ENCODE measurements around the gene CCR8.
"Not testable (repeated sequence)": the region's sequence is repeated elsewhere in the genome, so short reads cannot be mapped to it uniquely, and the experiment has no call there.

Gene CCR8

DNA sequence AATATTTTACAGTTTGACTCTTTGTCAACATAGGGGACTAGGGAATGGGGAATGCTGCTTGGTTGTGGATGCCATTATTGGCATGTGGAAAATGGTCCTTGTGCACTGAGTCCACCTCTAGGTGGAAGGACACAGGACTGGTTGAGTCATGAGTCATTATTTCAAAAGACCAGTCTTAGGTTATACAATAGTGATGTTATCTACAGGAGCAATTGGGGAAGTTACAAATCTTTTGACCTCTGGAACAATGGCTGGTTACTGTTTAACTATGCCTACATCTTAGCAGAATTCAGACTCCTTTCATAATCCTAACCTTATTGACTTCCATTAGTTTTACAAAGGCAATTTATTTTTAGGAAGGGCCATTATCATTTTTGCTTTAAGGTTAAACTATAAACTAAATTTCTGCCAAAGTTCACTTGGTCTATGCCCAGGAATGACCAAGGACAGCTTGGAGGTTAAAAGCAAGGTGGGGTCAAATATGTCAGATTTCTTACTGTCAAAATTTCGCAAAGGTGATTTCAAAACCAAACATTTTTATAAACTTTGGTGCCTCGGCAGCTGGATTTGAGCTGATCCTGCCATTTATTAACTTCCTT is 11.8 kb upstream of the CCR8 start:
- no peak for DNase-seq

DNA sequence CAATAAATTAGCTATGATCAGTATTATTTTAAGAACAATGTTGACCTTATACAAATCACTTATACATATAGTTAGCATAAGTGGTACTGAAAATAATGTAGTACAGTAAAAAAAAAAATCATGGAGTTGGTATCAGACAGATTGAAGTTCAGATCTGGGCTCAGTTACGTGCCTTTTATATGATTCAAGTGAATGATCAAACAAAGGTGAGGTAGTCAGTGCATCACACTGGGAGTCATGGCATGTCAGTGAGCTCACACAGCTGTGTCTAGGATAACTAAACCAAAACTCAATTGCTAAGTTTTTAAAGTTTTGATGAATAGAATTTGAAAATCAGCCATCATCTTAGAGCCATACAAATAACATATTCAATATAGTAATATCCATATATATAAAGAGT is 11.2 kb upstream of the CCR8 start:
- no peak for DNase-seq

DNA sequence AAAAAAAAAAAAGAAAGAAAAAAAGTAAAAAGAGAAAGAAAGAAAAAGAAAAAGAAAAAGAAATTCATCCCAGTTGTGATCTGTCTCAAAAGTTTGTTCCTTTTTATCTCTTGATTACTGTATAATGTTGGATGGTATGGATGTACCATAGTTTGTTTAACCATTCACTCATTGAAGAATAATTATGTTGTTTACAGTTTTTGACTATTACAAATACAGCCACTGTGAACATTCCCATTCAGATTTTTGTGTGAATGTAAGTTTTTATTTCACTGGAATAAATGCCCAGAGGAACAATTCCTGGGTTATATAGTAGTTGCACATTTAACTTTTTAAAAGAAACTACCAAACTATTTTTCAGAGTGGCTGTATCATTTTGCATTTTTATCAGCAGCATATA is 10.3 kb upstream of the CCR8 start:
- no peak for DNase-seq

DNA sequence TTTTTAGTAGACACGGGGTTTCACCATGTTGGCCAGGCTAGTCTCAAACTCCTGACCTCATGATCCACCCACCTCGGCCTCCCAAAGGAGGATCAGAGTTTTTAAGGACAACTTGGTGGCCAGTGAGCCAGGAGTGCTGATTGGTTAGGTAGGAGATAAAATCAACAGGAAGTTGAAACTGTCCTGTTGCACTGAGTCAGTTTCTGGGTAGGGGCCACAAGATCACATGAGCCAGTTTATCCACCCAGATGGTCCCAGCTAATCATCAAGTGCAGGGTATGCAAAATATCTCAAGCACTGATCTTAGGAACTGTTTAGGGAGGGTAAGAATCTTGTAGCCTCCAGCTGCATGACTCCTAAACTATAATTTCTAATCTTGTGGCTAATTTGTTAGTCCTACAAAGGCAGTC is 7.9 kb upstream of the CCR8 start:
- not testable (repeated sequence) for DNase-seq

DNA sequence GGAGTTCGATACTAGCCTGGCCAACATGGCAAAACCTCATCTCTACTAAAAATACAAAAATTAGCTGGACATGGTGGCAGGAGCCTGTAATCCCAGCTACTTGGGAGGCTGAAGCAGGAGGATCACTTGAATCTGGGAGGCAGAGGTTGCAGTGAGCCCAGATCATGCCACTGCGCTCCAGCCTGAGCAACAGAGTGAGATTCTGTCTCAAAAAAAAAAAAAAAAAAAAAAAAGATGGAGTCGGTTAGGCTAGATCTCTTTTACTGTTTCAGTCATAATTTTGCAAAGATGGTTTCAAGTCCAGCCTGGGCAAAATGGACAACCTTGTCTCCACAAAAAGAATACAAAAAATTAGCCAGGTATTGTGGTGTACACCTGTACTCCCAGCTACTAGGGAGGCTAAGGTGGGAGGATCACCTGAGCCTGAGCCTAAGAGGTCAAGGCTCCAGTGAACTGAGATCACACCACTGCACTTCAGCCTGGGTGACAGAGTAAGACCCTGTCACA is 7.2 kb upstream of the CCR8 start:
- DNase-seq: not testable (repeated sequence)

DNA sequence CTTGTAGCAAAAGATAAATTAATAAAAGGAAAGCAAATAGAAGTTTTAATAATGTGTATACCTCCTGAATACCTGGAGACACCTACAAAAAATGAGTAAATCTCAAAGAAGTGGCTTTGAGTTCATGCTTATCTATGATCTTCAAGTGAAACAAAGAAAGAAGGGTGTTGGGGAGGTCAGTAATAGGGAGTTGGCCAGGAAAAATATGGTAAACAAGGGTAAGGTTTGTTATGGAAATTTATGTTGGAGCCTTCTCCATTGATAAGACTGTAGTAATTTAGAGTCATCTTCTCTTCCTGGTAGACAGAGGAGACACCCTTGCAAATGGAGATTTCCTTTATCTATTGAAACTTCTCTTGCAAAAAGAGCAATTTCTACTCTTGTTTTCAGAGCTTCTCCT is 6.6 kb upstream of the CCR8 start:
- no peak for DNase-seq

DNA sequence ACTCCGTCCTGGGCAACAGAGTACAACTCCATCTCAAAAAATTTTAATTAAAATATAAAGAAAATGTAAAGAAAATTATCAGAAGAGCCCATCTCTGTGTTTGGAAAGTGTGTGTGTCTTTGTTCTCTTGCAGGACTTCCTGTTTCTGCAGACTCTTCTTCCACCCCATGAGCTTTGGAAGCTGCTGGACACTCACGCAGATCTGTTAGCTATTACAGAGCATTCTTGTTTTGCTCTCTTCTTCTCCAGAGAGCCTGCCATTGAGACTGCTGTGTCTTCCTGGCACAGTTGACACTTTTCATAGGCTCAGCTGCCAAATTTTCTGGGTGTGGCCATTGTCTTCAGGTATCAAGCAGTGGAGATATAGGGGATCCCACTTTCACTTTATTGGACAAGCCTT is 6.0 kb upstream of the CCR8 start:
- no peak for DNase-seq

DNA sequence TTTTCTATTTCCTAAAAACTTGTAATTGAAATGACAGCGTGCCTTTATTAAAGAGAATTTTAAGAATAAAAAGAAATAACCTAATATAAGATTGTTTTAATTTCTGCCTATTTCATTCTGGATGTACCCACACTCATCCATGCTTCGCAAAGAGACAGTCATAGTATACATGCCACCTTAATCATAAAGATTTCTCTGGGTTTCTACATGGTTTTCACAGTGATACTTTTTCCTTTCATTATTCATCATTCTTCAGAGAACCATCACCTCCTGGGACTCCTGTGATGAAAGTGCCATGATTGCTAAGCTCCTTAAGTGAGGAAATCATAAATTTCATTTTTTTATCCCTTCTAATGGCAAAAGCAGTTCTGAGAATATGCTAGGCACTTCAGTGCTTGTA is 4.3 kb upstream of the CCR8 start:
- no peak for DNase-seq

DNA sequence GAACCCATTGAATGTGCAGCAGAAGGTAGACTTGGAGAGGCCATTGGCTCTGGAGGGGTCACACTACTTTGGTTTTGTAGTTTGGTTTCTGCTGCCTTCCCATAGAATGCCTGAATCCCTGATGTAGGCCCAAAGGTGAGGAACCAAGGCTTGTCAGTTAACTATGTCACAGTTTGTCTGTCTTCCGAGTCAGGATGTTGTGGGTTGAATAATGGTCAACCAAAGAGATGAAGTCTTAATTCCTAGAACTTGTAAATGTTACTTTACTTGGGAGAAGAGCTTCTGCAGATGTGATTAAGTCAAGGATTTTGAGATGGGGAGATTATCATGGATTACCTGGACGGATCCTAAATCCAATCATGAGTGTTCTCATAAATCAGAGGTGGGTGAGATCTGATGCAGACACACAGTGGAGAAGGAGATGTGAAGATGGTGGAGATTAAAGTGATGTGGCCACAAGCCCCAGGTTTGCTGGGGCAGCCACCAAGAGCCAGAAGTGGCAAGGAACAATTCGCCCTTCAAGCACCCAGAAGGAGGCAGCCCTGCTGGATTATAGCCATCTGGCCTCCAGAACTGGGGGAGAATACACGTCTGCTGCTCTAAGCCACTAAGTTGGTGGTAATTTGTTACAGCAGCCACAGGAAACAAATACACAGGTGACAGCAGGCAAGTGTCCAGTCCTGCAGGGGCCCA is 2.3 kb upstream of the CCR8 start:
- no peak for DNase-seq

DNA sequence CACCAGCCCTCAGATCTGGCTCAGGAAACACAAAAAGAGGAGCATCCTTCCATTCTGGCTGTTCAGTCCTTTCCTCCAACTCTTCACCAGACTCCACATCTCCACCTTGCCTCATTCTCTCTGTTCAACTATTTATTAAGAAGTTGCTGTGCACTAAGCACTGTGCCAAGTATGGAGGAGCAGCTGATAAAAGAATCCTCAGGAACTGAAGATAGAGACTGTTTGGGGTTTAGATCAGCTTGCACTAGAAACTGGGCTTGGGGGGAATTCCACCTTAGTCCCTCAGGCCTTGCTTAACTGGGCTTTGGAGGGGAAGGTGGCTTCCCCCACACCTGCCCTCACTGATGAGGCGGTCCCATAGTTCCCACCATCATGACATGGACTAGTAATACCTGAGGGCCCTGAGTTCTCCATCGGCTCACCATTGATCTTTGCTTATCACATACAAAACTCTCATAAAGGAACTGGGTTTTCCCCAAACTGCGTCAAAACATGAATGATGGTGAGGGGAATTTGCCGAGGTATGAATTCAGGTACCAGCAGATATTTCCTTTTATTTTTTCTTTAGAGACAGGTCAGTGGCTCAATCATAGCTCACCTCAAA is 1.7 kb upstream of the CCR8 start:
- no peak for DNase-seq

DNA sequence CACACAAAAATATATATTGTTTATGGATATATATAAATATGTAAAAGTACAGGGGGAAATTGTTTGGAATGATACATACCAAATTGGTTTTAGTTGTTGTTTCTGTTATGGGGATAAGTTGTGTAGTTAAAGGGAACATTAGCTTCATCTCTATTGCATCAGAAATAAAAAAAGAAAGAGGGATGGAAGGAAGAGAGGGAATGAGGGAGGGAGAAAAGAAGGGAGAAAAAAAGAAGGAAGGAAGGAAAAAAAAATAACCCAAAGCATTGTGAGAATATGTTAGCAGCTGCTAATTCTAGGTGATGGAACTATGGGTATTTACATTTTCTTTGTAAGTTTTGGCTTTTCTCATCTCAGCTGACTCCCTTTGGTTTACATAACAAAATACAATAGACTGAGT is 1.3 kb downstream of the CCR8 start:
- no peak for DNase-seq

DNA sequence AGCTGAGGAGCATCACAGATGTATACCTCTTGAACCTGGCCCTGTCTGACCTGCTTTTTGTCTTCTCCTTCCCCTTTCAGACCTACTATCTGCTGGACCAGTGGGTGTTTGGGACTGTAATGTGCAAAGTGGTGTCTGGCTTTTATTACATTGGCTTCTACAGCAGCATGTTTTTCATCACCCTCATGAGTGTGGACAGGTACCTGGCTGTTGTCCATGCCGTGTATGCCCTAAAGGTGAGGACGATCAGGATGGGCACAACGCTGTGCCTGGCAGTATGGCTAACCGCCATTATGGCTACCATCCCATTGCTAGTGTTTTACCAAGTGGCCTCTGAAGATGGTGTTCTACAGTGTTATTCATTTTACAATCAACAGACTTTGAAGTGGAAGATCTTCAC is 3.0 kb downstream of the CCR8 start:
- no peak for DNase-seq

DNA sequence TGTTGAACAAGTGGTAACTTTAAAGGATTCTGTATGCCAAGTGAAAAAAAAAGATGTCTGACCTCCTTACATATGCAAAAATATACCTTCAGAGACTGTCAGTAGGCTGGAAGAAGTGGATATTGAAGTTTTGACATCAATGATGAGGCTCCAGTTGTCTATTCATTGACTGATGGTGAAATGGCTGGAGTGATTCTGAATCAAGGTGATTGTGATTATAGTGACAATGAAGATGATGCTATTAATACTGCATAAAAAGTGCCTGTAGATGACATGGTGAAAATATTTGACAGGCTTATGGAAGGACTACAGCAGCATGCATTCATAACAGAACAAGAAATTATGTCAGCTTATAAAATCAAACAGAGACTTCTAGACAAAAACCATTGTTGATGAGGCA is 4.1 kb downstream of the CCR8 start:
- DNase-seq: no peak

DNA sequence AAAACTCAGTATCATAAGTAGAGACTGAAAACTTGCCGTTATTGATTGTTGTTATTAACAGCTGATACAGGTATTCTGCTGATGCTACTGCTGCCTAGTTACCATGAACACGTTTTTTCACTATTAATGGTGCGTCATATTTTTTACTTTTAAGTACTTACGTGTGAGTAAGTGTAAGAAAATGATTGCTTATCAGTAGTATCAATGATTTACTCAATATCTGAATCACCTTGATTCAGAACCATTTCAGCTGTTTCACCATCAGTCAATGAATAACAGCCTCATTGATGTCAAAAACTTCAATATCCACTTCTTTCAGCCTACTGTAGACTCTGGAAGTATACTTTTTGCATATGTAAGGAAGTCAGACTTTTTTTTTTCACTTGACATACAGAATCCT is 4.7 kb downstream of the CCR8 start:
- DNase-seq: no peak

DNA sequence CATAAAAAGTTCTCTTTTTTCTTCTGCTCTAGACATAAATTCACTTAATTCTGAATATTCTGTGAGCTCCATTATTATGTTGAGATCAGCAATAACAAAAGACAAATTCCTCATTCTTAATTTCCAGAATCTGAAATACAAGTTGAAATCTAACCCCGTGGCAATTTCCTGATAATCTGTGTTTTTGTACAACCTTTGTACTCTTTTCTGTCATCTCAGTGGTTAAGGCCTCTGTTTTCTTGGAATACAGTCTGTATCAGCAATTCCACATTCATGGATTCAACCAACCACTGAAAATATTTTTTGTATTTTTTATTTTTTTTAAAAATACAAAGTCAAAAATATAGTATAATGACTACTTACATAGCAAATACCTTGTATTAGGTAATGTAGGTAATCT is 8.7 kb downstream of the CCR8 start:
- no peak for DNase-seq

DNA sequence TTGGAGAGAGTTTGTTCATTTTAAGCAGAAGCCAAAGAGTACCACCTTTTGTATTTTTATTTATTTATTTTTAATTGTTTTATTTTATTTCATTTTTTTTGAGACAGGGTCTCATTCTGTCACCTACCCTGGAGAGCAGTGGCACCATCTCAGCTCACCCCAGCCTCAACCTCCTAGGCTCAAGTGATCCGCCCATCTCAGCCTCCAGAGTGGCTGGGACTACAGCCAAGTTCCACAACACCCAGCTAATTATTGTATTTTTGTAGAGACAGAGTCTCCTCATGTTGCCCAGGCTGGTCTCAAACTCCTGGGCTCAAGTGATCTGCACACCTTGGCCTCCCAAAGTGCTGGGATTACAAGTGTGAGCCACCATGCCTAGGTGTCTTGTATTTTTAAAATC is 9.6 kb downstream of the CCR8 start:
- DNase-seq: no peak

DNA sequence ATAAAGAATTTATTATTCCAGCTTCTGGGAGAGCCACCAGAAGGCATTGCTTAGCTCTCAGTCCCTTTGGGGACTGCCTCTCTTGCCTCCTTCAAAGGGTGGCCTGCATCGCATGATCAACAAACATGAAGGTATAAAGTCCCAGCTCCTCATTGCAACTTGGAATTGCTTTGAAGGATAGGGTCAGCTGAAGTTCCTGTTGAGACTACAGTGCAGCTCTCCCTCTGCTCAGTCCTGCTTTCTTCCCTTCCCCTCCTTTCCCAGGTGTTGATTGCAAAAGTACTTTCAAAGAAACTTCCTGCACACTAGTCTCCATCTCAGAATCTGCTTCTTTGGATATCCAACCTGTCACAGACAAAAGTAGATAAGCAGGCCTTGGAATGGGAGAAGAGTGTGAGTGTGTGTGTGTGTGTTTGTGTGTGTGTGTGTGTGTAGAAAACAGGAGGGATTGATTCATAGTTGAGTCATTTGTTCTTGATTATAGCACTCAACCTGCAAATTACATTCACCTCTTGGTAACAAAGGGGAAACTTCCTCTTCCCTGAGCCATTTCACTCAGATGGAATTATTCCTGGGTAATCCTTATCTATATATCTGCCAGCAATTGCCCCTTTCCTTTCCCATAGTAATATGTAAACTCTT is 13.7 kb downstream of the CCR8 start:
- no peak for DNase-seq

DNA sequence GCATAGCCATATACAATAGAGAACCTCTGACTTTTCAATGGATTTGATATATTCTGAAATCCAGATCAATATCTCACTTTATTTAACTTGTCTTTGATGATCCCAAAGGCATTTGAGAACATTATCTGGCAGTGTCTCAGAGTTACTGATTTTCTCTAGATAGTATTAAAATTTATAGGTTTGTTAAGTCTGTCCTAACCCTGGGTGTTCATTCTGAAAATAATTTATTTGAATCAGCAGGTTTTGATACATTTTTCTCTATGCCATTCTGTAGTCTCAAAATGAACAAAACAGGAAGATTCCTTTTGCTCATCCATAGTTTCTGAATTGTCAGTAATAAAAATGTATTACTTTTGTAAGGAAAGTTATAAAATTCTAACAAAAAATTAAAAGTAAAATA is 14.3 kb downstream of the CCR8 start:
- DNase-seq: no peak

DNA sequence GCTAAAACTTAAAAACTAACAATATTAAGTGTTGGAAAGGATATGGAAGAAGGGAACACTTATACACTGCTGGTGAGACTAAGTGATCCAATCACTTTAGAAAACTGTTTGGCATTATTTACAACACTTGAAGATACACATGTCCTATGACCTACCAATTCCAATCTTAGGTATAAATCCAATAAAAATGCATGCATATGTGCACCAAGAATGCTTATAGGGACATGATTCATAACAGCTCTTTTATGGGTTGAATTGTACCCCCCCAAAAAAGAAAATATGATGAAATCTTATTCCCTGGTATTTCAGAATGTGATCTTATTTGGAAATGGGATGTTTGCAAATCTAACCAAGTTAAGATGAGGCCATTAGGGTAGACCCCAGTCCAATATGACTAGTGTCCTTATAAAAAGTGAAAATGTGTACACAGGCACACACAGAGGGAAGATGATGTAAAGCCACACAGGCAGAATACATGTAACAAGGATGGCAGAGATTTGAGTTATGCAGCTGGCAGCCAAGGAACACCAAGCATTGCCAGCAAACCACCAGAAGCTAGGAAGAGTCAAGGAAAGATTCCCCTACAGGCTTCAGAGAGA is 15.3 kb downstream of the CCR8 start:
- DNase-seq: no peak

DNA sequence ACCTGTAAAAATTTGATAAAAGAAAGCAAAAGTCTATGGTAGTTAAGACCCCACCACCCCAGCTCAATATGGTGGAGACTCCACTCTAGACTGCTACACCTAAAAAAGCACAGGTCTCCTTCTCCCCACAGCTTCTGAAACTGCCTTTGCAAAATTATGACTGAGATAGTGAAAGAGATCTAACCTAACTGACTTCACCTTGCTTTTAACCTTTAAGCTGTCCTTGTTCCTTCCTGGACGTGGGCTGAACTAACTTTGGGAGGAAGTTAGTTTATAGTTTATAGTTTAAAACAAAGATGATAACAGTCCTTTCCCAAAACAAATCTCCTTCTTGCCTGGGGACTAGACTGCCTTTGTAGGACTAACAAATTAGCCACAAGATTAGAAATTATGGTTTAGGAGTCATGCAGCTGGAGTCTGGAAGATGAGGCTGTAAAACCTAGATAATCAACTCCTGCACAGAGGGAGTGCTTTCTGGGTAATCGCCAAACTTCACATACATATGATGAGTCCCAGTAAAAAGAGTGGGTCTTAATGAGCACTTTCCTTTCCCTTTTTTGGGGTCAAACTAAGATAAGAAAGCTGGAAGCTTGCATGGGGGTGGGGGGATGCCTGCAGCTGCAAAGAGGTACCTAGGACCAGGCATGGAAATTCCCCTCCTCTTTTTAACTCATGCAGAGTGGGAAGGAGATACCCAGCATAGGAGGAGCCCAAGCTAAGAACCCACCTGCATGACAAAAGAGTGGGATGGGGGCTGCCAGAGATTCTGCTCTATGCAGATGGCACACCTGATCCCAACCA is 17.5 kb downstream of the CCR8 start:
- DNase-seq: no peak

DNA sequence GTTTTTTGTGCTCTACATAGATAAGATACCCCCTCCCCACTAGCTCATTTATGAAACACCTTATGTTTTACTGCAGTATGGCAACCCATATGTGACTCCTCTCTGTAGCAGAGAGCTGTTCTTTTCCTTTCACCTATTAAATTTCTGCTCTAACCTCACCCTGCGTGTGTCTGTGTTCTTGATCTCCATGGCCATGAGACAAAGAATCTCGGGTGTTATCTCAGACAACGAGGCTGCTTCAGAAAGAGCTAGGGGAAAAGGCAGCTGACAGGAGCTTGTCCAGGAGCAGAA is 18.0 kb downstream of the CCR8 start:
- no peak for DNase-seq

DNA sequence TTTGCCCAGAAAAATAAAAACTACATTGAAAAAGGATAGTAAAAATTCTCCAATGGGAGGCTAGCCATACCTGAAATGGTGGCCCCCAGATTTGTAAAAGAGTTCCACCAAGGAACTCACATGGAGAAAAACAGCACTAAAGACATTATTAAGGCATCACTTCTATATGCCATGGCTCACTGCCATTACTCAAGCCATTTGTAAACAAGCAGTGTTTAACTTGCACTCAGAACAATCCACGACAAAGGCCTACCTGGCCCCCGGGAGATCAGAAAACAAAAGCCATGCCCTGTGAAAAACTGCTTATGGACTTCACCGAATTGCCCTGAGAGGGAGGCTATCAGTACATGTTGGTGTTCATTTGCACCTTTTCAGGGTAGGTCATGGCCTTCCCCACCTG is 19.6 kb downstream of the CCR8 start:
- DNase-seq: no peak

DNA sequence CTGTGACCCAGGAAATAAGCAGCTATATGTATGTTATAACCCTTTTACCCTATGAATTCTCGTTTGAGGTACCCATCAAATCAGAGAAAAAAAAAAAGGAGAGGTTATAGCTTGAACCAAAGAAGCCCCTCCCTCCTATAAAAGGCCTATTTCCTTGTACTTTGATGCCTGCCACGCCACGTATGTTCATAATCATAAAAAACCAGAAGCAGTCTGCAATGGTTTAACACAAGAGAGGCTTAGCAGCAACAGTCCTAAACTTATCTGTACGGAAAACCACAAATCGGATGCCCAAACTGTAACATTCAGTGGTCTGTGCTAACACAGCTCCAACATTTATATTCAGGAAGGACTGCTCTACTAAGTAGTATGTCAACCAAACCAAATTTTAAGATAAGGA is 21.2 kb downstream of the CCR8 start:
- no peak for DNase-seq
